ENCODE measurements around the gene FGF19.
A peak's percentile ranks its signal among the peaks of the same experiment; 100 is the strongest.
"Not testable (repeated sequence)": the region's sequence is repeated elsewhere in the genome, so short reads cannot be mapped to it uniquely, and the experiment has no call there.

FGF19 gene

GRCh38 chr11:69716891-69717747 lies 13.3 kb upstream of the FGF19 start:
- DNase-seq: no peak

DNA sequence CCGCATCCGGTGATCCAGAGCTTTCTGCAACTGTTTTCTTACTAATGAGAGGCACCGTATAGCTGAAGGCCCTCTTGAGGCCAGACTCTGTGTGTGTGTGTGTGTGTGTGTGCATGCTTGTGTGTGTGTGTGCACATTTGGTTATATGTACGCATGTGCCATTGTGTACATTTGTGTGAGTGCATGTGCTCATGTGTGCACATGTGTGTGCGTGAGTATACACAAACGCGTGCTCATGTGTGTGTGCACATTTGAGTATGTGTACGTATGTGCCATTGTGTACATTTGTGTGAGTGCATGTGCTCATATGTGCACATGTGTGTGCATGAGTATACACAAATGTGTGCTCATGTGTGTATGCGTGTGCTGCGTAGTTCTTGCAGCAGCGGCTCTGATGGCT lies 12.3 kb upstream of the FGF19 start:
- DNase-seq: no peak

DNA sequence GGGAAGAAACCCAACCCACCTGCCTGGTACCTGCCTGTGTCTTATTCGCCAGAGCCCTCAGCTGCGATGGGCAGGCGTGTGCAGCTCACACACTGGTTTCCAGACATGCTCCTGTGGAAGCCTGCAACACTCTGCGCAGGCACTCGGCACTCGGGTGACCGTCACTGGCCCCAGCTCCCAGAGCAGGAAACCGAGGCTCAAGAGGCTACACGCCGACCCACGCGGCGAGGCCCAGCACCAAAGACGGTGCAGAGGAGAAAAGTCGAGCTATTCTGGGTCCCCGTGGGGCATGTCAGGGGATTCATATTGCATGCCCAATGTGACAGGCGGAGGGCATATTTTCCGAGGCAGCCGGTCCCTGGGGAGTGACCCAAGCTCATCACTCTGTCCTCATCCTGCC lies 11.6 kb upstream of the FGF19 start:
- no peak for DNase-seq

DNA sequence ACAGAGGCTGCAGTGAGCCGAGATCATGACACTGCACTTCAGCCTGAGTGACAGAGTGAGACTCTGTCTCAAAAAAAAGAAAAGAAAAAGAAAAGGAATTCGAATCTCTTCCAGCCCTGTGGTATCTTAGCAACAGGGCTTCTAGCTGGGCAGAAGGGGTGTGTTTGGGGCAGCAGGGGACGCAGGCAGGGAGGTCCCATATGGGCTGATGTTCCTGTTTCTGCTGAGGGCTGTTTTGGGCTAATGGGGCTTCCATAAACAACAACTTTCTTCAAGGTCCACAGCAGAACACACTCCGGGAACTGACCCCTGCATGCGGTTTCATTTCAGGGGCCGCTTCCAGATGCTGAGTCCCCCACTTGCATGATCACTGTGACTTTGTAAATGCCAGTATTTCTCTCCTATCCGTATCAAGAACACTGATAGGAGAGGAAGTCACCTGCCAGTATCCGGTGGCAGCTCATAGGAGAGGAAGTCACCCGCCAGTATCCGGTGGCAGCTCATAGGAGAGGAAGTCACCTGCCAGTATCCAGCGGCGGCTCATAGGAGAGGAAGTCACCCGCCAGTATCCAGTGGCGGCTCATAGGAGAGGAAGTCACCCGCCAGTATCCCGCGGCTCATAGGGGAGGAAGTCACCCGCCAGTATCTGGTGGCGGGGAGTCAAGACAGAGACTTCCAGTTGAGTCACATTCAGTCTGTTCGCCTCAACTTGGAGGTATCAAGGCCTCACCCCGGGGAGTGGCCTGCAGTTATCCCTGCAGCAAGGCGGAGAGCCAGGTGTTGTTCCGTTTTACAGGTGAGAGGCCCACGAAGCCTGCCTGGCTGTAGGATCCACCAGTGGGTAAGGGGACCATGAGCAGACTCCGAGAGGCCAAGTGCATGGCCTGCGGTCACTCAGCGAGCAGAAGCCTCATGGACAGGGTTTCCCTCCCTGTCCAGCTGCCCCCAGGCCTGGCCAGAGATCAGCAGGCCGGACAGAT lies 8.3 kb upstream of the FGF19 start:
- DNase-seq: no peak

DNA sequence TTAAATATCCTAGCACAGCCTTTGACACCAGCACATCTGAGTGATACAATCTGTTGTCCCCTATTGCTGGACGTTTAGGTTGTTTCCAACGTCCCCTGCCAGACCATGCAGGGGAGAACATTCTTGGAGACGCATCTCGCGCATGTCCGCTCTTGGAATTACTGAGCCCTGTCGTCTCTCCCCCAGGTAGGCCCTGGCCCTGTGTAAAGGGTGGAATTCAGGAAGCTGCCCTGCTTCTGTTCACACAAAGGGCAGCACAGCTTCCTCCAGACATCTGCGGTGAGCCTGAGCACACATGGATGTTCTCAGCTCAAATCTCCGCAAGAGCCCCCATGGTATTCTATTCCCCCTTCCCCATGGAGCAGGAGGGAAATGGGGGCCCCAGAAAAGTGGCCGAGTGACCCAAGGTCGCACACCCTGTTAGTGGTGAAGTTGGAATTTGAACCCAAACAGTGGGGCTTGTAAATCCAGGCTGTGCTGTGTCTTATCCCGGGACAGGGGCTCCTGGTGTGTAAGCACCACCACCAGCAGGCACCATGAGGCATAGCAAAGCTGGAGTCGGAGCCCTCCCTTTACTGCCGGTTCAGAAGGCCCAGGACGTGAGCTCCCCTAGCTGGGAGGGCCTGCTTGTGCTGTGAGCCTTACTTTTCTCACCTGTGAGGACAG lies 5.0 kb upstream of the FGF19 start:
- no peak for DNase-seq

- no peak for DNase-seq
Observed at GRCh38 chr11:69707176-69707575, 3.4 kb upstream of the FGF19 start.

DNA sequence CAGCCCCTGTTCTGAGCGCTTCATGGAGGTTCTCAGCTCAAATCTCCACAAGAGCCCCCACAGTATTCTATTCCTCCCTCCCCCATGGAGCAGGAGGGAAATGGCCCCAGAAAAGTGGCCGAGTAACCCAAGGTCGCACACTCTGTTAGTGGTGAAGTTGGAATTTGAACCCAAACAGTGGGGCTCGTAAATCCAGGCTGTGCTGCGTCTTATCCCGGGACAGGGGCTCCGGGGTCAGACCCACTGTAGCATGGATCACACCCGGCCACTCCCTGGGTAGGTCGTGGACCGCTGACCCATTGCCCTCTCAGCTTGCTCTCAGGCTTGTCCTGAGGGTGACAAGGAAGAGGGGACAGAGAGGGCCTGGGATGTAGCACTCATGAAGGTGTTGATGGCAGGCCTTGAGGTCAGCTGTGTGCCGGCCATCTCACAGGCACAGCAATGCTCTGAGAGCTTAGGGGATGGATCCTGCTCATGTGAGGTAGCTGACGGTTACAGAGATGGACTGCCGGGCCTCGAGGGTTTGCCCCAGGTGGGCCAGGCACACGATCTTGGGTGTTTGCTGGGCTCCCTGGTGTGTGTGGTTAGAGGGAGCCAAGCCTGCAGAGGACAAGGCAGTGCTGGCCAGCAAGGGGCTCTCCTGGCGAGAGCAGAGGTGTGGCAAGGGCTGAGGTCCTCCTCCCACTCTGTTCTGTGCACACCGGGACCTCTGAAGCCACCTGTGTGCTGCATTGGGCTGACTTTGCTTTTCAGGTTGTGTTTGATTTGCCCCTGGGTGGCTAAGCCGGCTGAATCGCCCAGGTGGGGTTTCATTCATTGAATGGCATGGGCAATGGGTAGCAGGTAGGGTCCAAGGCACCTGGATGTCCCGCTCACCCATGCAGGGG lies 2.3 kb upstream of the FGF19 start:
- DNase-seq: no peak

DNA sequence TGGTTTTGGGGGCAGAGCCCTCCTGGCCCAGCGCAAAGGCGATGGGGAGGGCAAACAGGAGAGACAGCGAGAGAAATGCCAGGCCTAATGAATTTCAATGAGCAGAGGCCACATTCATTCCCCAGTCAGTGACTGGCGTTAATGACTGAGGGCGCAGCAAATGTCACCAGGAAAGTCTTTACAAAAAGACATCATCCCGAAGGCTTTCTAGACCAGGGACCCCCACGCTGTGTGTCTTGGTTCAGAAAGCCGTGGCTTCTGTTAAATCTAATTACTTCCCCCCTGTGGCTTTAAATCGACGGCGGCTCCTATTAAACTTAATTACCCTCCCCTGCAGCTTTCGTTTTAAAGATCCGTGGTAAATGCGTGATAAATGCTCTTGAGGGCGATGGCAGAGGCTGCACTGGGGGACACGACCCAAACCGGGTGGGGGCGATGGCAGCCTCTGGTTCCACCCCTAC lies 1.6 kb upstream of the FGF19 start:
- no peak for DNase-seq

DNA sequence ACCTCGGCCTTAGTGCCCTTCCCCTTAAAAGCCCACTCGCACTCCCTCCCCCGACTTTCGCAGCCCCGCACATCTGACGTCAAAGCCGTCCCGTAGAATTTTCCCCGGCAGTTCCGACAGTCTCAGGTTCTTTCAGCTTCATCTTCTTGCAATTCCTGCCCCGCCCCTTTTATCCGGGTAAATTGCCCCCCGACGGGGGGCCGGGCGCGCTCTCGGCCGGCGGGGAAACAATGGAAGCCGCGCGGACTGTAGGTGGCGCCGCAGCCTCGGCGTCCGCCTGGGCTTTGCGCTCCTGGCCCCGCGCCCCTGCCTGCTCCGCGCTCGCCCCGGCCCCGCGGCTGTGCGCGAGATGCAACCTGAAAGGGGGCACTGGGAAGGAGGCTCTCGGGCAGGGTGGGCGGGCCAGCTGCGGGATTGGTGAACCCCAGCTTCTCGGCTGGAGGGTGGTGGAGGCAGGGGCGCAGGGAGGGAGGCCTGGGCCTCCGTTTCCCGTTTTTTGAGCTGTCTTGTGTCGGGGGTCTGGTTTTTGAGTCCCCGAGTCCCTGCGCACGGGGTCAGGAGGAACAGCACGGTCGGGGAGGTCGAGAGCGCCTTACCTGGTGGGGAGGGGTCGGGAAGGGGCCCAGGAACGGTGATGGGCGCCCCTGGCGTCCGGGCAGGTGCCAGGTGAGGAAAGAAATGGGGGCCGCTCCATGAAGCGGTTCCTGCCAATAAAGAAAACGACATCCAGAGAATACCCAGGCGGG lies 859 bp upstream of the FGF19 start:
- peak; percentile 10 for DNase-seq

DNA sequence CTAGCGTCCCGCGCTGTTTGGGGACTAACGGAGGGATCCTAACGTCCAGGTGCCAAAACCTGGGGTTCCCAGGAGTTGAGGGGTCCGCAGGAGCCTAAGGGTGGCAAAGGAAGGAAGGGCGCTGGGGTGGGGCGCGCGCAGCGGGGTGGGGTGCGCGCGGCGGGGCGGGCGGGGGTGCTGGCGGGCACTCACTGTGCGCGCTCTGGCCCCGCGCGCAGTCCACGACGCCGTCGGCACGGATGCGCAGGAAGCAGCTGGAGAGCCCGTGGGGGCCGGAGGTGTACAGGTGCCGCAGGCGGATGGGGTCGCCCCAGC lies 412 bp downstream of the FGF19 start:
- no peak for DNase-seq

DNA sequence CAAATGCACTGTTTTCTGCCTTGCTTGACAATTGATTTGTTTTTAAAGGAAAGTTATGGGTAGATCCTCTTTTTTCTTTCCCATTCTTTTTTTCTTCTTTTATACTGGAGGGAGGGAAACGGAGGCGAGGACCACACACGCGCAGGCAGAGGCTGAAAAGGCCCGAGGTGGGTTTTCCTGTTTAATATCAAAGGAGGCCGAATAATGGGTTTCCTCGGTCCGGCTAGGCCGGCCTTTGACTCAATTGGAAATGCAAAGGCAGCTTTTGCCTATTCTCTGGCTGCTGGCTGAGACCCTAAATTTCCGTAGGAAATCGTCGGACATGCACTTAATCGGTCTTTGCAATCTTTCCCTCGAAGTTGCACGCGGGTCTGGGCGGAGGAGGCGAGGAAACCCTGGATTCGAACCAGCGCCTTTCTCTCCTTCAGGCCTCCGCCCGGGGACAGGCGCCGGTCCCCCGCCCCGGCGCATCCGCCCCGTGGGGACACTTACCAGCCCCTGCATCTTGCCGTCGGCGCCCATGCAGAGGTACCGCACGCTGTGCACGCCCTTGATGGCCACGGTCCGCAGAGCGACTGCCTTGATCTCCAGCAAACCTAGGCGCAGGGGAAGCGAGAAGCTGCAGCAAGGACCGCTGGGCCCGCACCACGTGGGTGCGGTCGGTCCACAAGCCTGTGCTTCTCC lies 911 bp downstream of the FGF19 start:
- no peak for DNase-seq

- DNase-seq: no peak
Observed at GRCh38 chr11:69702239-69702691, 1.6 kb downstream of the FGF19 start.

- DNase-seq: peak; percentile 64
Observed at GRCh38 chr11:69700278-69701140, 3.3 kb downstream of the FGF19 start.

DNA sequence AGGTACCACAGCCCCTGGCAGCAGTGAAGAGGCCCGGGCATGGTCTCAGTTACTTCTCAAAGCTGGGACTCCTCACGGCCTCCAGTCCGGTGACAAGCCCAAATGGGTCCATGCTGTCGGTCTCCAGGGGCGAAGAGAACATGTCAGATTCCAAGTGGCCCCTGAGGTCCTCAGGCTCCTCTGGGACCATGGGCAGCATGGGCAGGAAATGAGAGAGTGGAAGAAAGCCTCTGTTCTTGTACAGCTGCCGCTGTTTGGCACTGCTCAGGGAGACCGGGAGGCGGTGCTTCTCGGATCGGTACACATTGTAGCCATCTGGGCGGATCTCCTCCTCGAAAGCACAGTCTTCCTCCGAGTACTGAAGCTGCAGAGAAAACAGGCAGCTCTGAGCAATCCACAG lies 4.6 kb downstream of the FGF19 start:
- DNase-seq: no peak

- DNase-seq: no peak
Observed at GRCh38 chr11:69698362-69698761, 5.5 kb downstream of the FGF19 start.

GRCh38 chr11:69697861-69698260 lies 6.0 kb downstream of the FGF19 start:
- DNase-seq: no peak

DNA sequence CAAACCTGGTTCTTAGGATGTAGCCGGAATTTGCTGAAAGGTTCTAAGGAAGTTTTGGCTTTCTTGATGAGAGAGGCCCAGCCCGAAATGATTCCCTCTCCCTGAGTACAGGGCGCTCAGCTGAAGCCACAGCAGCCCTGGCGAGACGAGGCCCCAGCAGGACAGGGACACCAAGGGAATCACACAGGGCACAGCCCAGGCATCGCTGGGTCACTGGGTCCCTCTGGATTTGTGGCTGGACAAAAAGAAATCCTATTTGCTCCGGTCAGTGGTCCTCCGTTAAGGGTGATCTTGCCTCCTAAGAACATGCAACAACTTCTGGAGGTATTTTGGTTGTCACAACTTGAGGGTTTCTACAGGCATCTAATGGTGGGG lies 6.4 kb downstream of the FGF19 start:
- DNase-seq: no peak

DNA sequence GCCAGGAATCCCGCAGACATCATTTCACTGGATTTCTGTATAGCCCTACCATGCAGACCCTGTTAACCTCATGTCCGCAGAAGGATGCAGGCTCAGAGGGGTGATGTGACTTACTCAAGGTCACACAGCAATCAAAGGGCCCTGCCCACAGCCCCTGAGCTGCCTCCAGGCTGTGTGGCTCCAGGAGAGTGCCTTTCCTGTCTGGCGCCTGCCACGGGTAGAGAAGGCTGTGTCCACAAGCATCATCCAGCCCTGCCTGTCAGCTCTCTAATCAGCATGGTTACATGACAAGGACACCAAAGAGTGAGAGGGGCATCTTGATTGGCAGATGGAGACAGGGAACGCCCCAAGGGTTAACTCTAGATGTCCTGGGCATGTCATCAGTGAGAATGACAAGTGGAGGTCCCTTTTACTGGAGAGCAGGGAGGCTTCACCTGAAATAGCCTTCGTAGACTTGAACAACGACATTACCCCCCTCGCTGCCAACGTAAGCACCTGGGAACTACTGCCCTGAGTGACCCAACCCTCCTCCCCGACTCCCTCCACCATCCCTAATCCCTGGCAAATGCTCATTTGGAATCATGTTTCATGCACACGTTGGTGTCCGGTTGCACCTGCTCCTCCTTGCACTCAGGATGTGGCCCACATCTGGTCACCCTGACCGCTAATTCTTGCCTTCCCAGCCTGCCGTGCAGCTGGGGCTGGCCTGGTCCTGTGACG lies 6.9 kb downstream of the FGF19 start:
- DNase-seq: peak; percentile 24

- DNase-seq: not testable (repeated sequence)
Observed at GRCh38 chr11:69695995-69696394, 7.8 kb downstream of the FGF19 start.

Data from DMS79 treated with DMSO at 0.1 percent for 48 hours (cell line).